Activated naive CD4-positive, alpha-beta T cell treated with anti-CD3 and anti-CD28 coated beads, Interleukin-2, amount 10 ng/mL, durations not matched to agents 7 days and 5 days (primary cell): Measurements from ENCODE around the gene KLF16.
"Not testable (repeated sequence)": the region's sequence is repeated elsewhere in the genome, so short reads cannot be mapped to it uniquely, and the experiment has no call there.

ENCODE experiments used
- CTCF ChIA-PET: fragments of 350-600 bp; sonication (Branson Sonifier 250); formaldehyde crosslinking; loops from one replicate; lab custom pipeline; 2021; ENCODE audit warnings: antibody characterized with exemption; lab: Charles Lee
- DNase-seq: peaks from one replicate; pipeline ENCODE4 v3.0.0-alpha.2; 2020
- H3K27ac Mint-ChIP-seq: one replicate; pipeline ENCODE4 v1.8.0; 2021; ENCODE audit warnings: mild to moderate bottlenecking, moderate library complexity, mixed read lengths
- H3K27me3 Mint-ChIP-seq: one replicate; pipeline ENCODE4 v1.8.0; 2021; ENCODE audit warnings: mild to moderate bottlenecking, mixed read lengths
- H3K36me3 Mint-ChIP-seq: one replicate; pipeline ENCODE4 v1.8.0; 2021; ENCODE audit warnings: mixed read lengths
- H3K4me1 Mint-ChIP-seq: one replicate; pipeline ENCODE4 v1.8.0; 2021; ENCODE audit warnings: mixed read lengths
- H3K4me3 Mint-ChIP-seq: one replicate; pipeline ENCODE4 v1.8.0; 2021; ENCODE audit warnings: mild to moderate bottlenecking, moderate library complexity, mixed read lengths
- H3K9me3 Mint-ChIP-seq: one replicate; pipeline ENCODE4 v1.8.0; 2021; ENCODE audit warnings: mixed read lengths

The KLF16 gene

GRCh38 chr19:1880611-1881392 lies 17.4 kb upstream of the KLF16 start:
- peaks cover 41% of the 10 kb centered on the region for H3K36me3 Mint-ChIP-seq
- H3K9me3 Mint-ChIP-seq: no peaks in the 10 kb centered on the region
- H3K4me1 Mint-ChIP-seq: peaks cover 46% of the 10 kb centered on the region
- CTCF ChIA-PET: interaction anchor here (1.2 kb wide), 1 partner anchor 17 kb away, joined by 3 read pairs; no protein-coding TSS in a partner anchor
- H3K4me3 Mint-ChIP-seq: peak overlapping the region; percentile 28
- H3K27ac Mint-ChIP-seq: peak overlapping the region; percentile 33
- no peak for DNase-seq
- H3K27me3 Mint-ChIP-seq: no peaks in the 10 kb centered on the region

GRCh38 chr19:1879982-1880381 lies 16.6 kb upstream of the KLF16 start:
- DNase-seq, H3K9me3 Mint-ChIP-seq, H3K27ac Mint-ChIP-seq, H3K27me3 Mint-ChIP-seq: not testable (repeated sequence)
- CTCF ChIA-PET: interaction anchor here (1.2 kb wide), 1 partner anchor 18 kb away, joined by 3 read pairs; no protein-coding TSS in a partner anchor
- Mint-ChIP-seq H3K4me1 (peaks cover 42% of the 10 kb centered on the region), H3K4me3 (peak overlapping the region; percentile 18), H3K36me3 (peaks cover 47% of the 10 kb centered on the region)

GRCh38 chr19:1878583-1878982 lies 15.2 kb upstream of the KLF16 start:
- Mint-ChIP-seq H3K4me1 (peaks cover 51% of the 10 kb centered on the region), H3K36me3 (peaks cover 45% of the 10 kb centered on the region)
- H3K27ac Mint-ChIP-seq, H3K27me3 Mint-ChIP-seq, H3K9me3 Mint-ChIP-seq, DNase-seq, H3K4me3 Mint-ChIP-seq, CTCF ChIA-PET: not testable (repeated sequence)

DNA sequence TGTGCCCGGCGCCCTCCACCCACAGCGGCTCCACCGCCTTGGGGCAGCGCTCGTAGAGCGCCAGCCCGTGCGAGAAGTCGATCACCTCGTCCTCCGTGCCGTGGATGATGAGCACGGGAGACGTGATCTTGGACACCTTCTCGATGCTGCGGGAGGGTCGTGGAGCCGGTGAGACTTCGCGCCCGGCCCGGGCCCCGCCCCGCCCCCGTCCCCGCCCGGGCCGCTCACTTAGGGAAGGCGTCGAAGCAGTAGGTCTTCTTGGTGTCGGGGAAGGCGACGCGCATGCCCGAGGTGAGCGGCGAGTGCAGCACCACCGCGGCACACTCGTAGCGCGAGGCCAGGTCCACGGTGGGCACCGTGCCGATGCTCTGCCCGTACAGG lies 13.9 kb upstream of the KLF16 start:
- CTCF ChIA-PET: interaction anchor here (1.0 kb wide), 1 partner anchor 21 kb away, joined by 3 read pairs; no protein-coding TSS in a partner anchor
- H3K4me1 Mint-ChIP-seq: peaks cover 41% of the 10 kb centered on the region
- not testable (repeated sequence) for H3K27ac Mint-ChIP-seq, H3K4me3 Mint-ChIP-seq, DNase-seq, H3K9me3 Mint-ChIP-seq, H3K27me3 Mint-ChIP-seq
- H3K36me3 Mint-ChIP-seq: peaks cover 39% of the 10 kb centered on the region

DNA sequence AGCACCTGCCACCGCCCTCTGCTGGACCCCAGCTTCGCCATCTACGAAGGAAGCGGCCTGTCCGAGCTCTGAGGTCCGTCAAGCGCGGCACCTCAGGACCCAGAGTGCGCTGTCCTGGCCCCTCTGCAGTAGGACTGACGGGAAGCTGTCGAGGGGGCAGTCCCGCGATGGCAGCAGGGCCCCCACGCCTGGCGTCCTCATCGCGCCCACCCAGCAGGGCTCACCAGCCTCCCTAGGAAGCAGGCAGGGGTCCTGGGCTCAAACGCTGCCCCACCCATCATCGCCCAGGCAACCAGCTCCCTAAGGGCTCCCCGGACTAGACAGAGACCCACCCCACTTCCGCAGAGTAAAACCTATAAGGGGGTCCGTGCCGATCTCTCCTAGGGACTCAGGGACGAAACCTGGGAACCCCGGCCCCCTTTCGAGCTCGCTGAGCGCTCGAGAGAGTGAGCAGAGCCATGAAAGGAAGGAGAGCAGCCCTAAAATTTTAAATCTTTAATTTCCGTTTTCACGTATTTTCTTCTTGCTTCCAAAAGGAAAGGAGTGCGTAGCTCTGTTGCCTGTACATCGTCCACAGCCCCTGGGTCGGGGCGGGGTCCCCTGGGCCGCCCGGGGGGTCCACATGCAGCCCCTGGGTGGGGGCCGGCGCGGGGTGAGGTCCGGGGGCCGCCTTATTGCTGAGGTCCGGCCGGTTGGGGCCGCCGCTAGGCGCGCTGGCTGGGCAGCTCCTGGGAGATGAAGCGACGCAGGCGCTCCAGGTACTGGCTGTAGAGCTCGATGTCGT lies 13.3 kb upstream of the KLF16 start:
- Mint-ChIP-seq H3K4me3 (peak overlapping the region; percentile 100), H3K4me1 (peaks cover 36% of the 10 kb centered on the region), H3K27ac (peak overlapping the region; percentile 98), H3K36me3 (peaks cover 35% of the 10 kb centered on the region)
- H3K27me3 Mint-ChIP-seq, H3K9me3 Mint-ChIP-seq, DNase-seq: not testable (repeated sequence)
- CTCF ChIA-PET: interaction anchor here (0.9 to 2.6 kb wide), 4 partner anchors 8 to 21 kb away, joined by 3 to 15 read pairs (median 4); no protein-coding TSS in a partner anchor

- CTCF ChIA-PET: interaction anchor here (0.9 to 2.6 kb wide), 6 partner anchors 9 to 22 kb away, joined by 3 to 15 read pairs (median 4); no protein-coding TSS in a partner anchor
- H3K9me3 Mint-ChIP-seq: no peaks in the 10 kb centered on the region
- H3K4me3 Mint-ChIP-seq: peak overlapping the region; percentile 100
- peak overlapping the region; percentile 98 for H3K27ac Mint-ChIP-seq
- H3K4me1 Mint-ChIP-seq: peaks cover 35% of the 10 kb centered on the region
- DNase-seq: peak; percentile 92
- peaks cover 4% of the 10 kb centered on the region for H3K27me3 Mint-ChIP-seq
- peaks cover 33% of the 10 kb centered on the region for H3K36me3 Mint-ChIP-seq
Measured at GRCh38 chr19:1875646-1876495, 12.5 kb upstream of the KLF16 start.

DNA sequence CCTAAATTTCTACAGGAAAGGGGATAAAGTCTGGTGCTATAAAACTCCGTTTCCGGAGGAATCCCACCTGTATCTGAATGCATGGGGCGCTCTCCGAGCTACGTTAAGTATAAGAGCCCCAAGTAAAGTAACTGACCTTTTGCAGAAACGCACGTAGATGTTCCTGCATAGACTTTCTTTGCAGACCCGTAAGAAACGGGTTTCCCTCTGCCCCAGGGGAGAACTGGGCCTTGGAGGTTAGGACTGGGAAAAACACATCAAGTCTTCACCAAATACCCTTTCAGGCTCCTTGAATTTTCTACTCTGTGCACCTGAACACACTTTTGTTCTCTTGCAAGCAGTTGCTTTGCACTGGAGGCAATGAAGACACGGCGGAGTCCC lies 11.9 kb upstream of the KLF16 start:
- H3K4me1 Mint-ChIP-seq: peaks cover 35% of the 10 kb centered on the region
- H3K36me3 Mint-ChIP-seq: peaks cover 37% of the 10 kb centered on the region
- H3K27me3 Mint-ChIP-seq, H3K9me3 Mint-ChIP-seq, DNase-seq: not testable (repeated sequence)
- H3K27ac Mint-ChIP-seq: peak overlapping the region; percentile 98
- peak overlapping the region; percentile 100 for H3K4me3 Mint-ChIP-seq
- CTCF ChIA-PET: interaction anchor here (0.9 to 2.6 kb wide), 4 partner anchors 9 to 22 kb away, joined by 3 to 15 read pairs (median 4); no protein-coding TSS in a partner anchor

- DNase-seq: no peak
- CTCF ChIA-PET: interaction anchor here (0.9 to 2.6 kb wide), 4 partner anchors 9 to 23 kb away, joined by 3 to 15 read pairs (median 4); no protein-coding TSS in a partner anchor
- Mint-ChIP-seq H3K4me3 (peak overlapping the region; percentile 100), H3K4me1 (peaks cover 36% of the 10 kb centered on the region), H3K36me3 (peaks cover 35% of the 10 kb centered on the region), H3K9me3 (no peaks in the 10 kb centered on the region), H3K27ac (peak overlapping the region; percentile 98), H3K27me3 (peaks cover 4% of the 10 kb centered on the region)
Measured at GRCh38 chr19:1874554-1875185, 11.3 kb upstream of the KLF16 start.

DNA sequence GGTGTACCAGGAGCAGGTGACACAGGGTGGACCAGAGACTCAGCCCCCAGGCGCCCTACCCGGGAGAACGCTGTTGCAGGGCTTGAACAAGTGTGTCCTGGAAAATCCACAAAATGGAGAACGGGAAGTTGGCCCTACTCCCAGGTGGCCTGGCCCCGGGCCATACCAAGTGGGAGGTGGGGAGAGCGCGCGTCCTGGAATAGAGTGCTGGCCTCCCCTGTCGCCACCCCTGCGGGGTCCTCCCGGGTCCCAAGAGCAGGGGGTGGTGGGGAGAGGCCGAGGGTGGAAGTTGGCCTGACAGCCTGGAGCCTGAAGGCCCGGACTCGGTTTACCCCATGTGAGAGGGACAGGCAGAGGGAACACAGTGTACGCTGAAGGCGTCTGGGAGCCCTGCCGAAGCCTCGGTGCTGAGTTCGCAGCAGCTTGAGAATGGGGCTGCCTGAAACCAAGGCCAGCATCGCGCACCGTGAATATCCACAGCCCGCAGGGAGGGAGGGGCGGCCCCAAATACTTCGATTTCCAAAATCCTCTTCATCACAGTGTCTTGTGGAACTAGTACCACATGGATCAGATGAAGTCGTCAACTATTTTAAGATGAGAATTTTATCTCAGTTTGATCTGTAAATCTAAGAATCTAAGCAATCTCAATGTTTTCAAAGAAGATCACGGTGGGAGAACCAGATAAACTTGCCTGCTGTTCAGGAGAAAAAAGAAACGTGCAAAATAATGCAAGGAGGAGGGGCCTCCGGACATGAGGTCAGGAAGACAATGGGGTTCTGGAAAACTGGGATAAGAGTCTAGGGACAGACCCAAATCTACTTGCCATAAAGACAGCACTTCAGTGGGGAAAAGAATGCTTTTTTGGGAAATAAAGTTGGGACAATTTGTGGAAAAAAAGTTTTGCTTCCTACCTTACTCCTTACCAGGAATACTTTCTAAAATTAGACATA lies 10.4 kb upstream of the KLF16 start:
- DNase-seq: no peak
- Mint-ChIP-seq H3K27ac (peak overlapping the region; percentile 98), H3K36me3 (peaks cover 36% of the 10 kb centered on the region), H3K4me3 (peak overlapping the region; percentile 100), H3K9me3 (no peaks in the 10 kb centered on the region), H3K4me1 (peaks cover 44% of the 10 kb centered on the region), H3K27me3 (peaks cover 4% of the 10 kb centered on the region)
- CTCF ChIA-PET: interaction anchor here (1.3 to 2.6 kb wide), 2 partner anchors 8 to 9 kb away, joined by 3 to 15 read pairs; no protein-coding TSS in a partner anchor

- Mint-ChIP-seq H3K9me3 (no peaks in the 10 kb centered on the region), H3K36me3 (peaks cover 35% of the 10 kb centered on the region), H3K27me3 (peaks cover 4% of the 10 kb centered on the region), H3K4me1 (peaks cover 45% of the 10 kb centered on the region), H3K27ac (peak overlapping the region; percentile 62), H3K4me3 (peak overlapping the region; percentile 23)
- CTCF ChIA-PET: no interaction called here
- no peak for DNase-seq
Measured at GRCh38 chr19:1872807-1873523, 9.6 kb upstream of the KLF16 start.

- DNase-seq: no peak
- Mint-ChIP-seq H3K4me3 (no peak overlapping the region), H3K27me3 (peaks cover 4% of the 10 kb centered on the region), H3K36me3 (peaks cover 39% of the 10 kb centered on the region), H3K27ac (no peak overlapping the region), H3K4me1 (peaks cover 54% of the 10 kb centered on the region), H3K9me3 (no peaks in the 10 kb centered on the region)
- CTCF ChIA-PET: no interaction called here
Measured at GRCh38 chr19:1871630-1872029, 8.3 kb upstream of the KLF16 start.

DNA sequence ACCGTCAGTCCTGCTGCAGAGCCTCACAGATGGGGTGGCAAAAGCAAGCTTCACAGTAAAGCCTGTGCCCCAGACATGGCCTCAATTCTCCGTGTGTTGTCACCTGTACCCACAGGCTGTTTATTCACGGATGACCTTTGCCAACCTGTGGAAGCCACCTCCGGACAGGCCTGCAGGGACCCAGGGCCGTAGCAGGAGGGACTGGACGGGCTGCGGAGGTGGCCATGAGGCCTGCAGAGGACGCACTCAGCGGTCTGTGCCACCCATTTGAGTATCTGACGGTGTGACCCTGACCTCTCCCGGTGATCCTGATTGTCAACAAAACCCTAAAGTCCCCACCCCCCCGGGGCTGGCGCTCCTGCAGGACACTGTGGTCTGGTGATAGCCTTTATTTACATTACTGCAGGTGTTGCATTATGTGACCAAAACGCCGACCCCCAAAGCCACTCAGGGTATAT lies 7.8 kb upstream of the KLF16 start:
- Mint-ChIP-seq H3K27me3 (peaks cover 4% of the 10 kb centered on the region), H3K27ac (no peak overlapping the region), H3K4me1 (peaks cover 49% of the 10 kb centered on the region), H3K4me3 (no peak overlapping the region), H3K9me3 (no peaks in the 10 kb centered on the region), H3K36me3 (peaks cover 38% of the 10 kb centered on the region)
- CTCF ChIA-PET: interaction anchor here (0.7 kb wide), 1 partner anchor 12 kb away, joined by 4 read pairs; no protein-coding TSS in a partner anchor
- DNase-seq: no peak
